Endometrial microvascular endothelial cells (primary cell): ENCODE results near the gene EFNA5. TPM values are rescaled to one million over a fixed set of nuclear protein-coding genes. Genes with fewer than 3 reads are reported as not detected.

Experiments
- in situ Hi-C: cut with HindIII; loops from 2 replicates; pipeline ENCODE4 v1.10.0; 2017; ENCODE audit warnings: low sequenced_read_pairs, low pct_unique_long_range_greater_than_20kb; ENCODE audit errors: inconsistent ontology term
- total RNA-seq: library from RNA; depleted of rRNA; stranded (reverse); fragments of >200 nt; gene quantifications from one replicate; pipeline ENCODE4 v1.2.3, GENCODE V29; 2015; ENCODE audit errors: inconsistent ontology term

Gene EFNA5
- total RNA-seq, 1 donor from 2014 or later = 7.8 TPM

DNA sequence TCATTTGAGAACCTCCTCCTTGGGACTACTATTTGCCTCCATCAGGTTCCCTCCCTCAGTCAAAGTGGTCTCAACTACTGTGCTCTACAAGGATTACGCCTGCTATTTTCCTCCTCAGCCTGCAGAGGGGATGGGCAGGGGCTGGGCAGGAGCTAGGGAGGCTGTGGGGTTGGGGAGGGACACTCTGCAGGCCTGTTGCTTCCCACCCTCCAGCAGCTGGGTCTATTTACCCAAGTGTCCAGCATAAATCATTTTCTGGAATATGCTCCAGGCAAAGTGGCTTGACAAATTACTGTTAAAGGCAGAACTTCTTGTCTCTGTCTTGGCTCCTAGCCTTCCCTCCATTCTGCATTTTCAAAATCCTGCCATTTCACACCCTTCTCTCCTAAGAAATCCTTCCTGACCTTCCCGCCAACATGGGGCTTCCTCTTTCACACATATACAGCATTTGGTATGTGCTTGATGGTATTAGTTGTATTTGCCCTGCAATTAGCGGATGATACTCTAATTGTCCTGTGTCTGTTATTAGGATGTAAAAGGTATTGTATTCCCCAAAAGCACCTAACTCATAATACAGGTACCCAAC lies 106.7 kb downstream of the EFNA5 start:
- in situ Hi-C loops = no loop called here

DNA sequence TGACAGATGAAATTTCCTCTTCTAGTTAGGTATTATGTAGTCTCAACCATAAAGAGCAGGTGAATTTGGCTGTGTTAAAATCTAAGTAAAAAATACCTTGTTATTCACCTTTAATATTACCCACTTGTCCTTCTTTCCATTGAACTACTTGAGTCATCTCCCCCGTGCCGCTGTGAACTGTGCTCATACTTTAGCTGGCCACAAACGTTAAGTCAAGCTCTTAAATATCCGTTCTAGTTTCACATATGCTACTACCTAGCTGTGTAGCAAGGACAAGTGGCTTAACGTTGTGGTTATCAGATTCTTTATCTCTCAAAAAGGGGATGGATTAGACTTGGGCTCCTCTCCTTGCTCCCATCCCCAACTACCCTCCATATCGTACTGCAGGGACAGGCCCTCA lies 110.4 kb downstream of the EFNA5 start:
- in situ Hi-C loops = no loop called here

DNA sequence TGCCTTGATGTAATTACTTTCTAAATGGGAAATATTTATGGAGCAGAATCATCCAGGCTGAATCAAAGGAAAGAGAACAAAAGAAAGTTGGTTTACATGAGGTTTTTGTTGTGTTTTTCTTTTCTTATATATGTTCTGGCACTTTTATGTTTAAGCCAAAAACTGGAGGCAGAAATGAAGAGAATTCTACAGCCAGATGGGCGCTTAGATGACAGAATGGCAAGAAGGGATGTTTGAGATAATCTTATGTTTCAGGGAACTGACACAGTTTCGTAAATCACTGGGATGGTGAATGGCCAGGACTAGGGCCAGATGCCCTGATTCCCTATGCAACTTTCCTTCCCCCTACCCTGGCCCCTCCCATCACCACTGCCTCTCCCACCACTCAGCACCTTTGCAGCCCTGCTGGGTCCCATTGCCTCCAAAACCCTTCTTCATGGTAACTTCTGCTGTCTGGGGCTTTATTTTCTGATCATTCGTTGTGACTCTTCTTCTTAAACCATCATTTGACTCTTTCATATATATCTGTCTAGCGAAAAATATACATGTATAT lies 111.8 kb downstream of the EFNA5 start:
- in situ Hi-C loops = no loop called here

DNA sequence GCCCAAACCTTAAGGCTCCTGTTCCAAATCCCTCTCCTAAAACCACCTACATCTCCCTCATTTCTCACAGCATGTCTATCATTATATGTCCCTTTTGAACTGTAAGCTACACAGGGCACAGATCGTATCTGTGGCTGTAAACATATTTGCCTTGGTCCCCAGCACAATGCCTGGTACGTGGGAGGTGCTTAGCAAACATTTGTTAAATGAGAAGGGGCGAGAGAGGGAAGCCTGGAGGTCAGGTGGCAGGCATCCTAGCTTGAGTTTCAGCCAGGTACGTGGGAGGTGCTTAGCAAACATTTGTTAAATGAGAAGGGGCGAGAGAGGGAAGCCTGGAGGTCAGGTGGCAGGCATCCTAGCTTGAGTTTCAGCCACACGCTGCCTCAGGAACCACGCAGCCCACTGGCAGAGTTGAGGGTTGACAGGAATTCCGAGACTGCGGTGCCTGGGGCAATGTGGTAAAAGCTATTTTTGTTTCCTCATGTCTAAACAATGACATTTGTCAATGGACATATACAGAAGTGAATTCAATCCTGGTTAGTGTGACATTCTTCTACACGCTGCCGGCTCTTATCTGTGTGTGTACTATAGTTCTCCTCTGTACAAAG lies 113.6 kb downstream of the EFNA5 start:
- in situ Hi-C loops = no loop called here

DNA sequence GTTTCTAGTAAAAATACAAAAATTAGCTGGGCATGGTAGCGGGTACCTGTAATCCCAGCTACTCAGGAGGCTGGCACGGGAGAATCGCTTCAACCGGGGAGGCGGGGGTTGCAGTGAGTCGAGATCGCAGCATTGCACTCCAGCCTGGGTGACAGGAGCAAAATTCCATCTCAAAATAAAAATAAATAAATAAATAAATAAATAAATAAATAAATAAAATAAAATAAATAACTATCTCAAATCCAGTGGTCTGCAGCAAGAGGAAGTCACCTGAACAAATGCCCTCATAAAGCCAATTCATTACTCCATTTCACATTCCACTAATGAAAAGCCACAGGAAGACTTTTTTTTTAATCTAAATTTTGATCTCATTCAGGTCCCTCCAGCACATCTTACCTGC lies 114.2 kb downstream of the EFNA5 start:
- in situ Hi-C loops = no loop called here

DNA sequence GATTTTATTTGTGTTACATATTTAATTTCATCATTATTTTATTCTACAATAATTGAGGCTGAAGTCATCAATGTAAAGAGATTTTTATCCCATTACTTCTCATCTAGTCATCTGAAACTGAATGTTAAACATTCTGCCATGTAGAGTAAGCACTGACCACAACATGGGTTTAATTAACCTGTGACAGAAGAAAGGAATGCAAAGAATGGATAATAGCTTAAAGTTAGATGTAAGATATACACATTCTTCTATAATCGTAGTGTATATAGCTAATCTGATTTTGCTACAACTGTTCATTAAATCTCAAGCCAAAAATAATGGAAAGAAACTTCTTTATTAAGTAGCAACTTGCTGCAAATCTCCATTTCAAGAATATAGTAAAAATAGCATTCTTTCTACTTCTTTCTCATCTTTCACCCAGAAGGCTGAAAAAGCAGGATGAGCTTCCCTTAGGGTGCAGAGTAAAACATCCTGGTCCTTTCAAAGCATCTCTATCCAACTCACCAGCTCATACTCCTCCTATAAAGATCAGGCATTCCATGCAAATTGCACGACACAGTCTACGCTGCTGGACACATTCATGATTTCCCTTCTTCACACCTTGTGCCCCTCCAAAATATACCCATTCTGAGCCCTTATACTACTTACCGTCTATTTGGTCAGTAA lies 115.2 kb downstream of the EFNA5 start:
- in situ Hi-C loops = no loop called here

DNA sequence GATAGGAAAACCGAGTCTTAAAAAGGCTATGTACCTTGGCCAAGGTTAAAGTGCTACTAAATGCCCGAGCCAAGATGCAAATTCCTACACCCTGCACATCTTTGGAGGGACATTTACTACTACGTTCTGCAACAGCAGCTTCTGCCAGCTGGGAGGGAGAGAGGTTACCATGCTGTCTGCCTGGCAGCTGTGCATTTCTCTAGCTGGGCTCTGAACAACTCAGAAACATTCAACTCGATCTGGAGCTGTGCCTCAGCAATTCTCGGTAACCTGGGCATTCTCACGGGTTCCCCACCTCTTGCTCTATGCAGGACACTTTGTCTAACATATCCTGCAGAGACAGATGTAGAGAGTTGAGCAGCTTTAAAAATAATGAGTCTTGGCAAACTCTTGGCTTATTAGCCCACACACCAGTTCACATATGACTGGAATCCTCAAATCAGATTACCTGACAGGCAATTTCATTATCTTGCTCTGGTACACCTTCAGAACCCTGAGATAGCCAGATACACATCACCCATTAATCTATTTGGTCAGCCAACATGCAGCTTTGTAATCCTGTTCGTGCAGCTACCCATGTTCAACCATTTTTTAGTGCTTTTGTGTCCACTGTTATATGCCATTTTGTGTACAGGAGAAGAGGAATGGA lies 115.8 kb downstream of the EFNA5 start:
- in situ Hi-C loops = no loop called here

DNA sequence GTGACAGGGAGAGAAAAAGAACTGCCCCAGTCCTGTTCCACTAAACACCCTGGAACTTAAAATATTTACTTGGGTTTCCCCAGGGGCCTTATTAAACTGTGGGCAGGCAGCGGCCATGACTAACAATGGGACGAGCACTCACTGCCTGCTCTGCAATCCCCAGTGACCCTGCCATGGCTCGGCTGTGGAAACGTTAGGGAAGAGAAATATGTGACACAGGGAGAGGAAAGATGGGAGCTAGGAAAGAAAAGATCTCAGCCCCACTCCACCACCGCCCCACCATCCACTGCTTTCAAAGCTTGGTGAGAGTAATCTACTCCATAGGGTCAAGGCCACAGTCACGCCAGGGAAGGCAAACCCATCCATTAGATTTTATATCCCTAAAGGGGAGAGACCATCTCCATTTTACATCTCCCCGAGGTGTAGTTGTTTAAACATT lies 117.6 kb downstream of the EFNA5 start:
- in situ Hi-C loops = no loop called here

DNA sequence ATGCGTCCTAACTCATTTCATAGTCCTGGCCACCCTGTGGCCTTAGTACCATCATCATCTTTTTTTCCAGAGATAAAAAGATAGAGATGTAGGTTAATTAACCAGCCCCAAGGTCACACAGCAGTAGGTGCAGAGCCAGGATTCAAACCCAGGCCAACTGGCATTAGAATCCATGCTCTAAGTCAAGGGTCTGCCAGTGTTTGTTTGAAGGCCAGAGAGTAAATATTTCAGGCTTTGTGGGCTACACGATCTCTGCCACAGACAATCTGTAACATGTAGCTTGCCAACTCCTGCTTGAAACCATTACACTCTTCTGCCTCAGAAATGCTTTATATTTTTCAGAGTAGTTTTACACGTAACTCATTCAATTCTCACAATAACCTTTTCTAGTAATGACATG lies 119.6 kb downstream of the EFNA5 start:
- in situ Hi-C loops = no loop called here

DNA sequence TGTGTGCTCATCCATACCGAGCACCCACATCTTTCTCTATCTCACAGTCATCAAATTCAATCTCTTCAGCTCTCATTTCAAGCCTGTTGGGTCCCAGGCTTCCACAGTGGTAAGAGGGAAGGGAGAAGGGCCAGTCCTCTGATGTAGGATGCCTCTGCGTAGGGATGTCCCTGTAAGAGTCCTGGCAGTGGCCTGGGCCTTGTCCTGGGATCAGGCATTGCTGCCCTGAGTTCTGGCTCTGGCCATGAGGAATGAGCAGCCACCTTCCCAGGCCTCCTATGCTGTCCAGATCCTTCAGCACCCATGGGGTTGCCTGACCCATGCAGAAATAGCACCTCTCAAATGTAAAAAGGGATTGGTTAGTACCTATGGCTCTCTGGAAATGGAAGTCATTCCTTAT lies 121.2 kb downstream of the EFNA5 start:
- in situ Hi-C loops = no loop called here

DNA sequence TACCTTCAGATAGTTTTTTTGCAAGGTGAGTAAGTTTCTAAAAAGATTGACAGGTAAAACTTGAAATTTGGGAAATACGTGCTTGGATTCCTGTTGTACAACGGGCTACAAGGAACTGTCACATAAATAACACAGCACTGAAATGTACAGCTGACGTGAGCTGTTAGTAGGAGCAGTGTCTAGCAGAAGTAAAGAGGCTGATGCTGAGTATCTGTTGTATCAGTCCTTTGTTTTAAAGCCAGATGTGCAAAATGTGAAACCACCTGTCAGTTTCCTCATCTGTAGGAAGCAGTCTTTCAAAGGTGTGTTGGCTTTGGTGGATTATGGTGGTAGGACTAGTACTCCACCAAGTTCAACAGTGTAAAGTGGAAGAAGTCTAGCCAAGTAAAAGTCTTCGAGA lies 122.3 kb downstream of the EFNA5 start:
- in situ Hi-C loops = no loop called here

DNA sequence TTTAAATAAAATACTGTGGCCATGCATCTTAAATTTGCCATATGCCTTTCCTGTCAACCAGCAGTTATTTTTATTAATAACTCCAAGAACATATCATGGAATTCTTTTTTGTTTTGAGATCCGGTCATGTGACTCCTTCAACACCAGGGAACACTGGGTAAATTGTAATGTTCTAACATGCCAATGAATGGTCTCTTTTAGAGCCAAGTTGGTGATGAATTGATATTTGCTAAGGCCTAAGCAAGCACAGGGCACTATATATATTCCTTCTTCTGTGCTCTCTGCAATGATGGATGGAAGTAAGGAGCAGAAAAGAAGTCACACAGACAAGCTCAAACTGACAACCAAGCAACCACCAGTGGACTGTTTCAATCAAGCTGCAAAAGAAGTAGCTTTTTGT lies 124.0 kb downstream of the EFNA5 start:
- in situ Hi-C loops = no loop called here

DNA sequence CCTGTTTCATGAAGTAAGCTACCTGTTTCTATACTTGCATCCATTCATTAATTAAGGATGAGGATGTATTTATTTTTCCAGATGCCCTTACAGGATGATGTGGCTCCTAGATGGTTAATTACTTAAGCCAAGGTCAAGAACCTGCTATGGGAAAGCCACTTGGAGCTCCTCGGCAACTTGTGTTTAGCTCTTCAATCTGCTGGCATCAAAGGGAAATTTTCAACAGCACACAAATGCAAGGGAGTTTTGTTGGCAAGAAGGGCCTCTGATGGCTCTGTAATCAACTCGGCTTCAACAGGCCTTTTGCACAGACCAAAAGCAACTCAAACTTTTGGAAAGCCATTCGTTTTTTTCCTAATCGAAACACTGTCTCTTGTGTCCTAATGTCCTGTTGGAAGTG lies 125.3 kb downstream of the EFNA5 start:
- in situ Hi-C loops = no loop called here

DNA sequence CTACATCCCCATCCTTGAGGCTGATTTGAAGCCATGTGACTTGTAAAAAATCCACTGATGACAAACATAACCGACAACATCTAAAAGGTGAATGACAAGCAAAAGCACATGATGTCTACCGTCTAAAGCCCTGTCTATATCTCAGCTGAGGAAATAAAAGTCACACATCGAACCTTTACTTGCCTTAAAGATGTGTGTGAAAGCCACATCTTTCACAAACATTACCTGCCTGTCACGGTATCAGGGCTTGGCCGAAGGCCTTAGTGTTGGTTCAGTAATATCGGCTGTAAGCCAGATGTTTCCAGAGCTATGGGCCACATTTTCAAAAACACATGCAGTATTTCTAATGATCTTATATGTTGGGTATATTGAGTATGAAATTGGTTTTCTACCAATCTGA lies 125.8 kb downstream of the EFNA5 start:
- in situ Hi-C loops = no loop called here

DNA sequence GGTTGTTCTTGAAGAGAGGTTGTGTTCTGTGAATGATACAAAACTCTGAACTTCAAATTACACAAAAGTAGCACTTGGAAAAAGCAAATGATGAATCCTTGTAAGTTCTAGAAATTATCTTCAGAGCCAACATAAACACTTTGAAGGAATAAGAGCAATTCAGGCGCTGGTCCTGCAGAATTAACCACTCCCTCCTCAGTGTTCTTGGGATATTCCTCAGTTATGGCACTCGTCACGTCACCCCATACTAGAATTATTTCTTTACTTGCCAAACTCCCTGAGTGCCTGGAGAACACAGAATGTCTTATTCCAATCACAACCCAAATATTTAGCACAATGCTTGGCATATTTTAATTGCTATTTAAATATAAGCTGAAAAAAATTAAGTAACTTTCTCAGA lies 126.3 kb downstream of the EFNA5 start:
- in situ Hi-C loops = no loop called here

DNA sequence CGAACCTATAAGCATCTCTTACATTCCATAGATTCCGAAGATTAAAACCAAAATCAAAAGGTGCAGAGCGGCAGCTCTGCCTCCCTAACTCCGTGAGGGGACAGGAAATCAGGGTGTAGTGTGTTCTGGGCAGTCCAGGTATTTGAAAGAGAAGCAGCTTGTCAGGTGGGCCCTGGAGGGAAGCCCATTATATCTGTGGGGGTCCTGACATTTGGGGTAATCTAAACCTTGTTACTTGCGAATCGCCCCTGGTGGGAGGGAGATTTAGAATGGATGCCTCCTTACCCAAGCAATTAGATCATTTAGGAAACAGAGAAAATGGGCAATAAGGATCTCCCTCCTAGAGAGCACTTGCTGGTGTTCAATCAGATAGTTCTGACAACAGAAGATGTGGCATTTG lies 126.9 kb downstream of the EFNA5 start:
- in situ Hi-C loops = no loop called here

DNA sequence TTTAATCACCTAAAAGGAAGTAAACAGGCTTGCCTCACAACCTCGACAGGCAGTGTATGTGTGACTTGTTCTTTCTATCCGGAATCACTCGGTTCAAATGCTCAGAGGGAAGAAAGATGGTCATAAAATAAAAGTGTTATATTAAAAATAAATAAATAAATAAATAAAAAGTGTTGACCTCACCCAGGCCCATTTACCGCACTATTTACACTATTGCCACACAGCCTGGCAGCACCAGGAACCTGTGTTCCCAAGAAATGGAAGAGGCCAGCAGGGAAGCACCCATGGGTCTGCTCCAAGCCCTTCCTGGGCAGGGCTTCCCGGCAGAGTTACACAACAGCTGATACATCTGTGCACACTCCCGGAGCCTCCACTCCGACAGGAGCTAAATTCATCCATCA lies 127.9 kb downstream of the EFNA5 start:
- in situ Hi-C loops = no loop called here

DNA sequence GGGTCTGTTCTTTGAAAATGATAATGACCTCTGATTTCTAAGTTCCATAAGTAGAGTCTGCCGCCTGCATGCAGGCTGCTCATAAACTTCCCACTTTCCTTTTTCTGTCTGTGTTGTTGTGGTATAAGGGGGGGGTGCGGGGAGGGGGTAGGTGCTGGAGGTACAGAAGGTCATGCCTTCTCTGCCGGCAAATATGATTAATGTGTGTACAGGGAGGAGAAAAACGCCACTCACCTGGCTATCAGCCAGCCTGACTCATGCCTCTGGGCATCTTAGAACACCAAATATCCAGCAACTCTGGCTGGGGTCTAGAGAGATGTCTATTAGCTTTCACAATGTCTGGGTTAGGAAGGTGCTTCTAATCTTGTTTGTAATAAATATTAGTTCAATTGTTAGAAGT lies 128.3 kb downstream of the EFNA5 start:
- in situ Hi-C loops = no loop called here

DNA sequence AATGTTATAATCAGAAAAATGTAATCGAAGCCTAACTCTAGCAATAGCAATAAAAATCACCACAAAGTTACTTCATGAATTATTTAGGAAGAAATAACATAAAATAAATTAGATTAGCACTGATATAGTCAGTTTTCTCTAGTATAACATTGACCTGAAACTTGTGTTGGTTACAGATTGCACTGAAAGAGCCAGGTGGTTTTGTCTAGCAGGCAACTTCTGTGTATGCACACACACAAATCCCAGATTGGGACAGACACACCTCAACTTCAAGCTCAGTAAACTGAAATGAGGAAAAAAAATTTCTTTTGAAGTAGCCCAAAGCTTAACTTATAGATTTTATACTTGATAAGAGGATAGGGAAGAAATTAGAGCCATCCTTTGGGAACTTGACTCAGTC lies 129.3 kb downstream of the EFNA5 start:
- in situ Hi-C loops = no loop called here
